Thymus (tissue), 11 donors: ENCODE results near the gene TERB1. TPM values are rescaled to one million over a fixed set of nuclear protein-coding genes. Genes with fewer than 3 reads are reported as not detected.
A peak's percentile ranks its signal among the peaks of the same experiment; 100 is the strongest.

Source experiments
- DNase-seq, 9 donors: peaks; one replicate each; pipeline ENCODE4 v3.0.0-alpha.2; 2013; ENCODE audit warnings: low spot score in 9 of 9, low read depth in 6 of 9, missing footprints in 1 of 9
- H3K27ac ChIP-seq, 2 donors: one replicate each; pipeline ENCODE4 v1.5.1; 2013; ENCODE audit warnings: control low read depth in 1 of 2, low read depth in 1 of 2, low read length in 1 of 2, mild to moderate bottlenecking in 1 of 2, moderate library complexity in 1 of 2
- H3K27me3 ChIP-seq, 2 donors: one replicate each; pipeline ENCODE4 v1.5.1; 2013; ENCODE audit warnings: low read length in 1 of 2; ENCODE audit not compliant: control insufficient read depth in 2 of 2, insufficient read depth in 1 of 2
- H3K36me3 ChIP-seq, 2 donors: one replicate each; pipeline ENCODE4 v1.5.1; 2013; ENCODE audit warnings: low read length in 1 of 2, mild to moderate bottlenecking in 1 of 2, moderate library complexity in 1 of 2; ENCODE audit not compliant: control insufficient read depth in 2 of 2, insufficient read depth in 2 of 2
- H3K4me1 ChIP-seq, 2 donors: one replicate each; pipeline ENCODE4 v1.5.1; 2013; ENCODE audit warnings: low read length in 2 of 2; ENCODE audit not compliant: control insufficient read depth in 2 of 2, insufficient read depth in 2 of 2
- H3K4me3 ChIP-seq, 2 donors: one replicate each; pipeline ENCODE4 v1.5.1; 2013; ENCODE audit warnings: low read length in 2 of 2, control low read depth in 1 of 2, mild to moderate bottlenecking in 1 of 2
- H3K9me3 ChIP-seq, 2 donors: one replicate each; pipeline ENCODE4 v1.5.1; 2013; ENCODE audit warnings: low read length in 1 of 2, mild to moderate bottlenecking in 1 of 2; ENCODE audit not compliant: control insufficient read depth in 2 of 2, insufficient read depth in 1 of 2
- WGBS: extraction: QIAGEN DNeasy Blood & Tissue Kit; methylation state at CpG from one replicate; pipeline ENCODE4 v1.1.7; 2013; 5-methylcytosine and 5-hydroxymethylcytosine counted together
- polyA plus RNA-seq: library from polyadenylated mRNA; stranded (reverse); fragments of 200-250 nt; gene quantifications from one replicate; pipeline ENCODE4 v1.2.3, GENCODE V29; 2013
- total RNA-seq: library from RNA; stranded (reverse); fragments of 120-200 nt; gene quantifications from one replicate; pipeline ENCODE4 v1.2.4, GENCODE V29; 2013
- donor health status: healthy.

TERB1 gene
- total and polyA plus RNA-seq, 2 donors = 0.07 to 0.09 TPM

GRCh38 chr16:66845080-66845410 is 43.7 kb upstream of the TERB1 start:
- Histone ChIP-seq H3K27me3 (peaks cover 41 to 77% of the 10 kb centered on the region in 2 donors), H3K9me3 (no peaks in the 10 kb centered on the region), H3K27ac (no peak overlapping the region), H3K4me1 (no peaks in the 10 kb centered on the region), H3K36me3 (no peaks in the 10 kb centered on the region), H3K4me3 (no peak overlapping the region)
- 18% methylated on average over 10 of the region's 10 CpGs for whole genome bisulfite sequencing
- DNase-seq = no peak

DNA sequence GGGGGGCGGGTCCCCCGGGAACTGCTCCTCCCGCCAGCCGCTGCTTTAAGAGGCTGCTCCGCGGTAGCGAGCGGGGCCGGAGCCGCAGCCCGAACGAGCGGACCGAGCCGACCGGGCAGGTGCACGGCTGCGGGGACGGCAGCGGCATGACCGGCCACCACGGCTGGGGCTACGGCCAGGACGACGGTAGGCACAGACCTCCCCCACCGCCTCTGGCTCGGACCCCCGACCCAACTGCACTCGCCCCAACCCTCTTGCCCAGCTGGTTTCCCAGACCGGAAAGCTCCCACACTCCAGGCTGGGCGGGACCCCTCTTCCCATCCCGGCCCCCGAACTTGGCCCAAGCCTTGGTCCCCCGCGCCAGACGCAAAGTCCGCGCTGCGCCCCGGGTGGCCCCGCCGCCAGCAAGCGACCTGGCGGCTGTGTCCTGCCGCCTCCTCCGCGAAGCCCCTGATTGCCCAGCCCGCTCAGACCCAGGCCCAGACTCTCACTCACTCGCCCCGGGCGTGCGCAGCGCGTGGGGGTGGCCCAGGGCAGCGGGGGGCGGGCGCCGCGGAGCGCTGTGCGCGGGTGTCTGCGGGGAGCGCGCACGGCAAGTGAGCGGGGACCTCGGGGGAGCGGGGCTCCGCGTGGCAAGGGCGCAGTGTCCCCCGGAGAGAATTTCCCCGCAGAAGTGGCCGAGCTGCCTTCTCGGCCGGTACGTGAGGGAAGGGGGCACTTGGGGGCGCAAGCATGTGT is 43.1 kb upstream of the TERB1 start, which contains the start of gene CA7:
Gene CA7 (plus strand): TSS at position 73 of the 738 bp plus-strand sequence. CDS start 74 bp downstream, at position 147.
- DNase-seq = no peak
- Histone ChIP-seq H3K27me3 (peaks cover 41 to 75% of the 10 kb centered on the region in 2 donors), H3K36me3 (no peaks in the 10 kb centered on the region), H3K27ac (no peak within 1 kb of the TSS), H3K9me3 (no peaks in the 10 kb centered on the region), H3K4me1 (no peaks in the 10 kb centered on the region), H3K4me3 (peak within 1 kb of the TSS in 1 of 2 donors; percentile 18)
- 3% methylated on average over 79 of the region's 79 CpGs for WGBS

- no peak for DNase-seq
- peaks cover 41 to 71% of the 10 kb centered on the region in 2 donors for H3K27me3 ChIP-seq
Measured at GRCh38 chr16:66844009-66844341, 42.6 kb upstream of the TERB1 start.

DNA sequence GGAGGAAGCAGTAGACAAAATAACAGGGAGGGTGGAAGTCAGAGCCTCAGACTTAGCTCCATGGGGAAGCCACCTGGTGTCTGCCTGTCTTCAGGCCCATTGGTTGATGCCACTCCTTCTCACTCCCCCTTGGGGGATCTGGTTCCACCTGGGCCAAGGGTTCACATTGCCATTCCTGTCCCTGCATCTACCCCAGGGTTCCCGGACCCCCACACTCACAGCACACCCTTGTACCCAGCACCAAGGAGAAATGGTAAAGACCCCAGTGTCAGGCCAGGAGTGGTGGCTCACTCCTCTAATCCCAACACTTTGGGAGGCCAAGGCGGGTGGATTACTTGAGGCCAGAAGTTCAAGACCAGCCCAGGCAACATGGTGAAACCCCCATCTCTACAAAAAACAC is 41.8 kb upstream of the TERB1 start:
- H3K4me3 ChIP-seq = no peak overlapping the region
- H3K27me3 ChIP-seq = peaks cover 41 to 64% of the 10 kb centered on the region in 2 donors
- no peak for DNase-seq
- no peaks in the 10 kb centered on the region for H3K9me3 ChIP-seq
- no peaks in the 10 kb centered on the region for H3K4me1 ChIP-seq
- 97% methylated on average over 2 of the region's 2 CpGs for WGBS
- H3K27ac ChIP-seq = no peak overlapping the region
- no peaks in the 10 kb centered on the region for H3K36me3 ChIP-seq

More at GRCh38 chr16:66844009-66844341, 42.6 kb upstream of the TERB1 start:
- Histone ChIP-seq H3K4me3 (no peak overlapping the region), H3K9me3 (no peaks in the 10 kb centered on the region), H3K36me3 (no peaks in the 10 kb centered on the region), H3K4me1 (no peaks in the 10 kb centered on the region), H3K27ac (no peak overlapping the region)
- 25% methylated on average over 14 of the region's 14 CpGs for WGBS

DNA sequence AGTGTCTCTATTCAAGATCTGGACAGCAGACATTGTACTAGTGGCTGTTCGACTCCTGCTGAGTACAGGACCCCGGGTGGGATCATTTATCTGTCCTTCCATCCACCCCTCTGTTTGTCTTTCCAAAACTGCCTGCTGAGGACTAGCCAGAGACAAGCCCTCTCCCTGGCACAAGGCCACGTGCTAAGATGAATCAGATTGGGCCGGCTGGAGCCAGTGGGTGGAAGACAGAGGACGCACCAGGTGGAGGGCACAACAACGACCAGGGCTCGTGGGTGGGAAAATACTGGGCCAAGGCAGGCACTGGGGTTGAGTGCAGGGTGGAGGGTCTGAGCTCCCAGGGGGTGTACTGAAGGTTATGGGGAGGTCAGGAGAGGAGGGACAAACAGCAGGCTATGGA is 41.4 kb upstream of the TERB1 start:
- H3K4me1 ChIP-seq = no peaks in the 10 kb centered on the region
- H3K27me3 ChIP-seq = peaks cover 41 to 64% of the 10 kb centered on the region in 2 donors
- H3K36me3 ChIP-seq = no peaks in the 10 kb centered on the region
- no peak overlapping the region for H3K27ac ChIP-seq
- no peak overlapping the region for H3K4me3 ChIP-seq
- no peaks in the 10 kb centered on the region for H3K9me3 ChIP-seq
- DNase-seq = no peak
- WGBS = 95% methylated on average over 7 of the region's 7 CpGs

DNA sequence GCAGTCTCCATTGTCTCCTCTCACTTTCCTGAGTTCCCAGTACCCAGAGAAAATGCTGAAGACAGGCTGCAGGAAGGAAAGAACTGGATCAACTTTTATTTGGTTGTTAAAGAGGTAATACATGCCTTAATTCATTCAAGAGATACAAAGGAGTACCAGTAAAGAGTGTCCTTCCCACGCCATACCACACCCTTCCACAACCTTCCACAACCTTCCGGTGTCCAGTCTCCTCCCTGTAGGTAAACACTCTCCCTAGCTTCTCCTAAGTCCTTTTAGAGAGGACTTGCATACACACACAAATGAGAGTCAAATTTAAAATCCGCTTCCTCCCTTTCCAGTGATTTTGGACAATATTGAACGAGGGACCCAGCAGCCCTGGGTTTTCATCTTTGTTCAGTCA is 40.0 kb upstream of the TERB1 start:
- Histone ChIP-seq H3K4me1 (no peaks in the 10 kb centered on the region), H3K27ac (no peak overlapping the region), H3K9me3 (no peaks in the 10 kb centered on the region), H3K4me3 (no peak overlapping the region), H3K27me3 (peaks cover 35 to 50% of the 10 kb centered on the region in 2 donors), H3K36me3 (no peaks in the 10 kb centered on the region)
- WGBS = 98% methylated on average over 4 of the region's 4 CpGs
- DNase-seq = no peak

DNA sequence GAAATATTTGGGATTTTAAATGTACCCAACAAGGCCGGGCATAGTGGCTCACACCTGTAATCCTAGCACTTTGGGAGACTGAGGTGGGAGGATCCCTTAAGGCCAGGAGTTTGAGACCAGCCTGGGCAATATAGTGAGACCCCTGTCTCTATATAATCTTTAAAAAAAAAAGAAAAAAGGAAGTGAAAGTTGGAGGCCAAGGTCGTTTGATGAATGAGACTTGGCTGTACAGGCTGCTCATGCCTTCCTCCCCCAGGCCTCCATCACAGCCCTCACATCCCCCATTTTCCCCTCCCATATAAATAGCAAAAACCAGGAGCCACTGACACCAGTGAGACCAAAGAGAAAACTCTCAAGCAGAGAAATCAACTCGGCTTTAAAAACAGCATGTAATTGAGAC is 39.5 kb upstream of the TERB1 start:
- 60% methylated on average over 3 of the region's 3 CpGs for WGBS
- Histone ChIP-seq H3K4me1 (no peaks in the 10 kb centered on the region), H3K4me3 (no peak overlapping the region), H3K9me3 (no peaks in the 10 kb centered on the region), H3K27ac (no peak overlapping the region), H3K36me3 (no peaks in the 10 kb centered on the region), H3K27me3 (peaks cover 33 to 45% of the 10 kb centered on the region in 2 donors)
- no peak for DNase-seq

GRCh38 chr16:66834746-66835145 is 33.4 kb upstream of the TERB1 start:
- H3K4me3 ChIP-seq = no peak overlapping the region
- WGBS = 93% methylated on average over 5 of the region's 5 CpGs
- peaks cover 0 to 6% of the 10 kb centered on the region in 2 donors for H3K27me3 ChIP-seq
- peaks cover 5 to 8% of the 10 kb centered on the region in 2 donors for H3K4me1 ChIP-seq
- H3K36me3 ChIP-seq = no peaks in the 10 kb centered on the region
- no peak for DNase-seq
- no peak overlapping the region for H3K27ac ChIP-seq
- no peaks in the 10 kb centered on the region for H3K9me3 ChIP-seq

DNA sequence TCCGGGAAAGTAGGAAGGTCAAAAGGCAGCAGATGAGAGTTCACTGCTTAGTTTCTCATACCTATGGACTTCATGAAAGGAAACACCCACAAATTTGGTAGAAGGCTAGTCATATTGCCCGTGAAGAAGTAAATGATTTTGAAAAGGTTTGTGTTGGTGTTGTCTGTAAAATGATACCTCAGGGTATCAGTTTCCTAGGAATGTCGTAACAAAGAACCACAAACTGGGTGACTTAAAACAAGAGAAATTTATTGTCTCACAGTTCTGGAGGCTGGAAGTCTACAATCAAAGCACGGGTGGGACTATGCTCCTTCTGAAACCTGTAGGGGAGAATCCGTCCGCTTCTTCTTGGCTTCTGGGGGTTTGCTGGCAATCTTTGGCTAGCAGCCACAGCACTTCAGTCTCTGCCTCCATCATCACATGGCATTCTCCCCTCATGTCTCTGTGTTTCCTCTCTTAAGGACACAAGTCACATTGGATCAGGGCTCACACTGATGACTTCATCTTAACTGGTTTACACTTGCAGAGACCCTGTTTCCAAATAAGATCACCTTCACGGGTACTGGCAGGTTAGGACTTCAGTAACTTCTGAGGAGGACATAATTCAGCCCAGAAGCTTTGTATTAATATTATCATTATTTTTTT is 31.4 kb upstream of the TERB1 start:
- no peak overlapping the region for H3K4me3 ChIP-seq
- H3K27ac ChIP-seq = no peak overlapping the region
- H3K9me3 ChIP-seq = no peaks in the 10 kb centered on the region
- 93% methylated on average over 7 of the region's 7 CpGs for WGBS
- peaks cover under 1 to 2% of the 10 kb centered on the region in 2 donors for H3K36me3 ChIP-seq
- peaks cover 0 to 6% of the 10 kb centered on the region in 2 donors for H3K27me3 ChIP-seq
- peaks cover 9 to 15% of the 10 kb centered on the region in 2 donors for H3K4me1 ChIP-seq
- no peak for DNase-seq
